ENCODE data around the gene PRR33. TPM values are rescaled to one million over a fixed set of nuclear protein-coding genes. Genes with fewer than 3 reads are reported as not detected.

PRR33 gene
- total RNA-seq, 1 donor from 2014 or later: not detected

GRCh38 chr11:1916986-1917522 is 25.4 kb upstream of the PRR33 start:
- H3K27ac Mint-ChIP-seq (ENCODE audit: unreplicated experiment): no peak overlapping the region
- no peak for DNase-seq (ENCODE audit: low spot score)
- no peak for TF ChIP-seq CTCF (IDR thresholded peaks at IDR 0.05)
- peaks cover 2% of the 10 kb centered on the region for H3K4me1 Mint-ChIP-seq (ENCODE audit: low read depth)
- peaks cover 4% of the 10 kb centered on the region for H3K36me3 Mint-ChIP-seq (ENCODE audit: low read depth)
- H3K27me3 Mint-ChIP-seq (ENCODE audit: low read depth): peaks cover 7% of the 10 kb centered on the region
- H3K9me3 Mint-ChIP-seq (ENCODE audit: low read depth): no peaks in the 10 kb centered on the region
- H3K4me3 Mint-ChIP-seq (ENCODE audit: unreplicated experiment): no peak overlapping the region

- no peak overlapping the region for H3K27ac Mint-ChIP-seq (ENCODE audit: unreplicated experiment)
- peaks cover 2% of the 10 kb centered on the region for H3K4me1 Mint-ChIP-seq (ENCODE audit: low read depth)
- no peak for TF ChIP-seq CTCF (IDR thresholded peaks at IDR 0.05)
- H3K27me3 Mint-ChIP-seq (ENCODE audit: low read depth): peaks cover 7% of the 10 kb centered on the region
- no peaks in the 10 kb centered on the region for H3K9me3 Mint-ChIP-seq (ENCODE audit: low read depth)
- DNase-seq (ENCODE audit: low spot score): peak; percentile 80
- peaks cover 4% of the 10 kb centered on the region for H3K36me3 Mint-ChIP-seq (ENCODE audit: low read depth)
- no peak overlapping the region for H3K4me3 Mint-ChIP-seq (ENCODE audit: unreplicated experiment)
Observed at GRCh38 chr11:1916132-1916985, 24.7 kb upstream of the PRR33 start.

GRCh38 chr11:1915795-1916131 is 24.1 kb upstream of the PRR33 start:
- peaks cover 8% of the 10 kb centered on the region for H3K27me3 Mint-ChIP-seq (ENCODE audit: low read depth)

GRCh38 chr11:1913271-1914060 is 21.8 kb upstream of the PRR33 start:
- peaks cover 4% of the 10 kb centered on the region for H3K4me1 Mint-ChIP-seq (ENCODE audit: low read depth)
- peaks cover 4% of the 10 kb centered on the region for H3K36me3 Mint-ChIP-seq (ENCODE audit: low read depth)
- no peak overlapping the region for H3K4me3 Mint-ChIP-seq (ENCODE audit: unreplicated experiment)

More at GRCh38 chr11:1915795-1916131, 24.1 kb upstream of the PRR33 start:
- H3K27ac Mint-ChIP-seq (ENCODE audit: unreplicated experiment): no peak overlapping the region
- DNase-seq (ENCODE audit: low spot score): no peak
- no peak overlapping the region for H3K4me3 Mint-ChIP-seq (ENCODE audit: unreplicated experiment)
- no peak for TF ChIP-seq CTCF (IDR thresholded peaks at IDR 0.05)
- H3K4me1 Mint-ChIP-seq (ENCODE audit: low read depth): peaks cover 2% of the 10 kb centered on the region
- H3K9me3 Mint-ChIP-seq (ENCODE audit: low read depth): no peaks in the 10 kb centered on the region
- H3K36me3 Mint-ChIP-seq (ENCODE audit: low read depth): peaks cover 4% of the 10 kb centered on the region

More at GRCh38 chr11:1913271-1914060, 21.8 kb upstream of the PRR33 start:
- TF ChIP-seq CTCF (IDR thresholded peaks at IDR 0.05): no peak
- H3K27me3 Mint-ChIP-seq (ENCODE audit: low read depth): peaks cover 9% of the 10 kb centered on the region
- no peaks in the 10 kb centered on the region for H3K9me3 Mint-ChIP-seq (ENCODE audit: low read depth)
- no peak overlapping the region for H3K27ac Mint-ChIP-seq (ENCODE audit: unreplicated experiment)
- peak; percentile 74 for DNase-seq (ENCODE audit: low spot score)
